Ramos (cell line): ENCODE data around the gene ATG4C.

Source experiments
- in situ Hi-C: fragments of 300-500 bp; cut with MboI; formaldehyde crosslinking; loops from one replicate; pipeline ENCODE4 v1.14.3; 2022; ENCODE audit warnings: low sequenced_read_pairs; ENCODE audit not compliant: unreplicated experiment

Gene ATG4C

DNA sequence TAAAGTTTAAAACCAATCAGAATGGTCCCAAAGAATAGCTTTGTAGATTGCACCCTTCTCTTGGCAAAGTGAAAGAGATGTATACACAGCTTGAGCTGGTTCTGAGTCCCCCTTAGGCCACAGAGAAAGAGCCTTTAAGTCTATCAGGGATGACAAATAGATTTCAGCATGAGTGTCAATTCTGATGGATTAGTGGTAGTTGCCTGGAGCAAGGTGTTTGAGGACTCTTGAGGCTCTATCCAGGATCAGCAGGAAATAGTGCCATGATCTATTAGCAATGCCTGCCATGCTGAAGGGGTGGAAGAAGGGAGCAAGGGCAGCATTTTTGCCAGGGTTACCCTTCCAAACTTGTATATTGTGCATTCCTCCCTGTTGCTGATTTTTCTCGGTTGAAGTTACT lies 116.6 kb downstream of the ATG4C start:
- in situ Hi-C loops: no loop called here

DNA sequence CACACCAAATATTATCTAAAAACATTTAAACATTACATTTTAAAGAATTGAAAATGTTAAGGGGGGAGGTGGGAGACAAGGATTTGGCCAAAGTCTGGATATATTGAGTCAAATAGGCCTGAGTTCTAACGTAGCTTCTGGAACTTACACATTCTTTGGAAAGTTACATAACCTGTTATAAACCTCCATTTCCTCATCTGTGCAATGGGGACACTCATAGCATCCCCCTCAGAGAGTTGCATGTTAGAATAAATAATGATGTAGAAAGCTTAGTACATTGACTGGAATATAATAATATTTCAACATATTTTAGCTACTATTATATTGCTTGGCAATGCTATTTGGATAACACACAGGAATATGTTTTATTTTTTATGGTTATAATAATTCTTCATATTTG lies 117.7 kb downstream of the ATG4C start:
- in situ Hi-C loops: no loop called here

GRCh38 chr1:62903522-62903921 lies 119.6 kb downstream of the ATG4C start:
- in situ Hi-C loops: no loop called here

DNA sequence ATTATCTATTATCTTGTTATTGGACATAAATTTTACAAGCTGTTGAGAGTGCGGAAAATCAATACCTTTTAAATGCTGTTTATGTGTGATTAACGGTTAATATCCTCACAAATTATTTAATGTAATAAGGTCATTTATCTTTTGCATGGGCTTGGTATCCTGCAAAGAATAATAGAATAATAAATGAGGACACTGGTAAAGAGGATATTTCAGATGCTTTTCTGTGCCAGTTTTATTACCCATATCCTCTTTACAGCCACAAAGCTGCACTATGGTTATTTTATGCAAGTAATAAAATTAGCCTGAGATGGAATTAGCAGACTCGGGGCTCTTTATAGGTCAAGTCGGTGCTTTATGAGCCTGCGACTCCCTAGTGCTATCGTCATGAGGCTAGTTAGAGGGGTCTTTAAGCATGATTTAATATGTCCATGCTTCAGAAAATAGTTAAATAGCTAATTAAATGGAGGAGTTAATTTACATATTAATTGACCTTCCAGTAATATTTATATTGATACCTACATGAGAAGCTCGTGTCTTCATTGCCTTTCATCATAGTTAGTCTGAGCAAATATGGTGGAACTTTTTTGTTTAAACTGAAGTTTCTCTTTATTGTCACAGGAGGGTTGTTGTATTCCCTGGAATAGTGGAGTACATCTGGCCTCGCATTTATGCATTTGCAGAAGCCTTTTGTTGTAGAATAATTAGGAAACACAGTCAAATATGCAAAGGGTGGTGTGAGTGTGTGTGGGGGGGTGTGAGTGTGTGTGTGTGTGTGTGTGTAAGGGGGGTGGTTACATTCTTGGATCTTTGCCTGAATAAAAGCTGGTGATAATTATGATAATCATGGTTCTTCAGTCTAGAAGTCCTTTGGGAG lies 120.3 kb downstream of the ATG4C start:
- in situ Hi-C loops: no loop called here

DNA sequence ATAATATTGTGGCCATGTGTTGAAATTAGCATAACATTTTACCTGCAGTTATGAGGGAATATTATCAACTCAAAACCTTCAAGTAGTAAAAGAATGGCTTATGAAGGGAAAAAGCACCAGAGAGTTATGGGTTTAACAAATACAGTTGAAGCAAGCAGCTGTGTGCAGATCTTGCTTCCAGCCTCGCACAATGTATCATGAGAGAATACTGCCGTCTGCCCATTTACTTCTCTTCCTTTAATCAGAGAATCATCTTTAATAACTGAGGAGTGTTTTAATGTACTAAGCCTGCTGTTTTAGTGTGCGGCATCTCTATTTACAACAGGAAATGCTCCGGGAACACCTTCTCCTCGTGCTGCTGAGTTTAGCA lies 120.9 kb downstream of the ATG4C start:
- in situ Hi-C loops: no loop called here

- in situ Hi-C loops: no loop called here
Observed at GRCh38 chr1:62905309-62905708, 121.4 kb downstream of the ATG4C start.

GRCh38 chr1:62905872-62906271 lies 121.9 kb downstream of the ATG4C start:
- in situ Hi-C loops: no loop called here

GRCh38 chr1:62906428-62906886 lies 122.5 kb downstream of the ATG4C start:
- in situ Hi-C loops: no loop called here

- in situ Hi-C loops: no loop called here
Observed at GRCh38 chr1:62908168-62908695, 124.3 kb downstream of the ATG4C start.

- in situ Hi-C loops: no loop called here
Observed at GRCh38 chr1:62912028-62912638, 128.2 kb downstream of the ATG4C start.
